GM18858 (cell line): ENCODE data around the gene SASH3.

ENCODE experiments used
- ATAC-seq: cut with Tn5 transposase; IDR thresholded peaks from one replicate; pipeline ENCODE4 v1.9.1; 2021; ENCODE audit not compliant: unreplicated experiment

SASH3 gene

GRCh38 chrX:129755779-129756650, 23.7 kb upstream of the SASH3 start:
- ATAC-seq = no peak

GRCh38 chrX:129759576-129760061, 20.1 kb upstream of the SASH3 start:
- no peak for ATAC-seq

GRCh38 chrX:129760155-129760554, 19.6 kb upstream of the SASH3 start:
- no peak for ATAC-seq

GRCh38 chrX:129760981-129761380, 18.8 kb upstream of the SASH3 start:
- ATAC-seq = no peak

GRCh38 chrX:129761596-129761995, 18.2 kb upstream of the SASH3 start:
- ATAC-seq = no peak

GRCh38 chrX:129762448-129762847, 17.3 kb upstream of the SASH3 start:
- no peak for ATAC-seq

GRCh38 chrX:129763666-129764065, 16.1 kb upstream of the SASH3 start:
- ATAC-seq = no peak

- ATAC-seq = no peak
Observed at GRCh38 chrX:129768186-129768585, 11.6 kb upstream of the SASH3 start.

GRCh38 chrX:129768586-129769466, 10.9 kb upstream of the SASH3 start:
- no peak for ATAC-seq

- ATAC-seq = peak; percentile 34
Observed at GRCh38 chrX:129769467-129770154, 10.1 kb upstream of the SASH3 start.

GRCh38 chrX:129771266-129771995, 8.3 kb upstream of the SASH3 start:
- ATAC-seq = no peak

GRCh38 chrX:129772796-129773431, 6.8 kb upstream of the SASH3 start:
- ATAC-seq = peak; percentile 71

- ATAC-seq = no peak
Observed at GRCh38 chrX:129773649-129774458, 5.9 kb upstream of the SASH3 start.

- peak; percentile 19 for ATAC-seq
Observed at GRCh38 chrX:129777218-129778030, 2.3 kb upstream of the SASH3 start.

- ATAC-seq = no peak
Observed at GRCh38 chrX:129779086-129779672, 570 bp upstream of the SASH3 start.

- no peak for ATAC-seq
Observed at GRCh38 chrX:129780441-129781105, 824 bp downstream of the SASH3 start.

GRCh38 chrX:129781134-129781672, 1.5 kb downstream of the SASH3 start:
- peak; percentile 55 for ATAC-seq
